RWPE2 (cell line): ENCODE measurements around the gene CNKSR3.

Source experiments
- ATAC-seq: fragments of 200-7000 bp; cut with Tn5 transposase; 3 replicates; pipeline ENCODE4 v1.9.1; 2021; ENCODE audit warnings: low read depth
- DNase-seq: peaks from one replicate; pipeline ENCODE4 v3.0.0-alpha.2; 2020; ENCODE audit warnings: low spot score
- H3K27ac ChIP-seq: fragments of 450-650 bp; 2 replicates; pipeline ENCODE4 v1.5.1; 2017; ENCODE audit warnings: mild to moderate bottlenecking; ENCODE audit not compliant: poor library complexity, severe bottlenecking
- H3K27me3 ChIP-seq: fragments of 250-450 bp; sonication (Bioruptor Pico); 2 replicates; pipeline ENCODE4 v1.5.1; 2021; ENCODE audit warnings: mild to moderate bottlenecking, moderate library complexity; ENCODE audit not compliant: insufficient read depth, poor library complexity, severe bottlenecking
- H3K36me3 ChIP-seq: fragments of 250-450 bp; sonication (Bioruptor Pico); 2 replicates; pipeline ENCODE4 v1.5.1; 2020; ENCODE audit warnings: low read depth, mild to moderate bottlenecking, moderate library complexity
- H3K4me1 ChIP-seq: fragments of 250-450 bp; sonication (Bioruptor Pico); 2 replicates; pipeline ENCODE4 v1.5.1; 2021; ENCODE audit warnings: mild to moderate bottlenecking, moderate library complexity; ENCODE audit not compliant: insufficient read depth, poor library complexity, severe bottlenecking
- H3K4me3 ChIP-seq: fragments of 250-450 bp; sonication (Bioruptor Pico); 2 replicates; pipeline ENCODE4 v1.5.1; 2021; ENCODE audit warnings: mild to moderate bottlenecking, moderate library complexity; ENCODE audit not compliant: severe bottlenecking
- H3K9me3 ChIP-seq: fragments of 250-450 bp; sonication (Bioruptor Pico); 2 replicates; pipeline ENCODE4 v1.5.1; 2021; ENCODE audit warnings: mild to moderate bottlenecking, moderate library complexity; ENCODE audit not compliant: severe bottlenecking
- TF ChIP-seq, protein P1 (sequence below): fragments of 450-650 bp; IDR thresholded peaks from one replicate; pipeline ENCODE4 v1.5.1; 2017; ENCODE audit warnings: mild to moderate bottlenecking, moderate library complexity; ENCODE audit not compliant: poor library complexity, severe bottlenecking

Gene CNKSR3

DNA sequence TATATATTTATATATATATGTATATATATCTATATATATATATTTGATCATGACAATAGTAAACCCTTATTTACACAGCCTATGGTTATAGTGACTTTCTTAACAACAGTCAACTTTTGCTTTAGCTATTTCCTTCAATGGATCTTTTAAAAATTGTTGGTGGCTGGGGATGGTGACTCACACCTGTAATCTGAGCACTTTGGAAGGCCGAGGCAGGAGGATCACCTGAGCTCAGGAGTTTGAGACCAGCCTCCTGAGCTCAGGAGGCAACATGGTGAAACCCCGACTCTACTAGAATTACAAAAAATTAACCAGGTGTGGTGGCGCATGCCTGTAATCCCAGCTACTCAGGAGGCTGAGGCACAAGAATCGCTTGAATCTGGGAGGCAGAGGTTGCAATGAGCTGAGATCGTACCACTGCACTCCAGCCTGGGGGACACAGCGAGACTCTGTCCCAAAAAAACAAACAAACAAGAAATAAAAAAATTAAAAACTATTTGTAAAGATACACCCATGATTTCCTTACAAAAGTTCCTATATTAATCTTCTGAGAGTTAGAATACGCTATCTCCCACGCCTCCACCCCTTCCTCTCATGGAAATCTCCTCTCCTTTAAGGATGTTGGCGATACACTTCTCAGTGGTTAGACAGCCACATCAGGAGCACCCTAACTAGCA lies 29.2 kb upstream of the CNKSR3 start:
- Histone ChIP-seq H3K4me1 (no peaks in the 10 kb centered on the region), H3K36me3 (no peaks in the 10 kb centered on the region), H3K4me3 (no peak overlapping the region), H3K9me3 (no peaks in the 10 kb centered on the region), H3K27ac (no peak overlapping the region), H3K27me3 (no peaks in the 10 kb centered on the region)
- DNase-seq (no peak), ATAC-seq (no peak)
- TF ChIP-seq, protein P1, sequence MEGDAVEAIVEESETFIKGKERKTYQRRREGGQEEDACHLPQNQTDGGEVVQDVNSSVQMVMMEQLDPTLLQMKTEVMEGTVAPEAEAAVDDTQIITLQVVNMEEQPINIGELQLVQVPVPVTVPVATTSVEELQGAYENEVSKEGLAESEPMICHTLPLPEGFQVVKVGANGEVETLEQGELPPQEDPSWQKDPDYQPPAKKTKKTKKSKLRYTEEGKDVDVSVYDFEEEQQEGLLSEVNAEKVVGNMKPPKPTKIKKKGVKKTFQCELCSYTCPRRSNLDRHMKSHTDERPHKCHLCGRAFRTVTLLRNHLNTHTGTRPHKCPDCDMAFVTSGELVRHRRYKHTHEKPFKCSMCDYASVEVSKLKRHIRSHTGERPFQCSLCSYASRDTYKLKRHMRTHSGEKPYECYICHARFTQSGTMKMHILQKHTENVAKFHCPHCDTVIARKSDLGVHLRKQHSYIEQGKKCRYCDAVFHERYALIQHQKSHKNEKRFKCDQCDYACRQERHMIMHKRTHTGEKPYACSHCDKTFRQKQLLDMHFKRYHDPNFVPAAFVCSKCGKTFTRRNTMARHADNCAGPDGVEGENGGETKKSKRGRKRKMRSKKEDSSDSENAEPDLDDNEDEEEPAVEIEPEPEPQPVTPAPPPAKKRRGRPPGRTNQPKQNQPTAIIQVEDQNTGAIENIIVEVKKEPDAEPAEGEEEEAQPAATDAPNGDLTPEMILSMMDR, result no peak

- H3K27ac ChIP-seq, result no peak overlapping the region
- H3K9me3 ChIP-seq, result no peaks in the 10 kb centered on the region
- TF ChIP-seq, protein P1, result no peak
- H3K27me3 ChIP-seq, result no peaks in the 10 kb centered on the region
- ATAC-seq, result no peak
- H3K4me3 ChIP-seq, result no peak overlapping the region
- DNase-seq, result no peak
- no peaks in the 10 kb centered on the region for H3K36me3 ChIP-seq
- H3K4me1 ChIP-seq, result no peaks in the 10 kb centered on the region
Observed at GRCh38 chr6:154538640-154539191, 28.2 kb upstream of the CNKSR3 start.

- ATAC-seq (no peak), DNase-seq (no peak)
- TF ChIP-seq, protein P1, result no peak
- H3K9me3 ChIP-seq, result no peaks in the 10 kb centered on the region
- H3K27me3 ChIP-seq, result no peaks in the 10 kb centered on the region
- H3K4me1 ChIP-seq, result no peaks in the 10 kb centered on the region
- no peak overlapping the region for H3K4me3 ChIP-seq
- no peak overlapping the region for H3K27ac ChIP-seq
- H3K36me3 ChIP-seq, result no peaks in the 10 kb centered on the region
Observed at GRCh38 chr6:154537511-154538325, 27.2 kb upstream of the CNKSR3 start.

GRCh38 chr6:154536999-154537398 lies 26.5 kb upstream of the CNKSR3 start:
- Histone ChIP-seq H3K27me3 (no peaks in the 10 kb centered on the region), H3K4me3 (no peak overlapping the region), H3K27ac (no peak overlapping the region), H3K36me3 (no peaks in the 10 kb centered on the region), H3K4me1 (no peaks in the 10 kb centered on the region), H3K9me3 (no peaks in the 10 kb centered on the region)
- DNase-seq, result no peak
- TF ChIP-seq, protein P1, result no peak
- no peak for ATAC-seq
